Kidney (tissue), 14 donors: ENCODE results near the gene TIGD7. TPM values are rescaled to one million over a fixed set of nuclear protein-coding genes. Genes with fewer than 3 reads are reported as not detected.
"Not testable (repeated sequence)": the region's sequence is repeated elsewhere in the genome, so short reads cannot be mapped to it uniquely, and the experiment has no call there.

Experiments used
- DNase-seq, 5 donors: peaks; one replicate each; pipeline ENCODE4 v3.0.0-alpha.2; 2013 to 2020
- FAIRE-seq: peaks from 2 replicates; lab custom pipeline; 2012; peaks lifted over from hg19 to GRCh38; lab: Jason Lieb, UNC
- H3K27ac ChIP-seq, 2 donors: one replicate each; pipeline ENCODE4 v1.7.0; 2013; ENCODE audit warnings: low read depth in 2 of 2, low read length in 2 of 2, inconsistent platforms in 1 of 2
- H3K27me3 ChIP-seq: one replicate; pipeline ENCODE4 v1.7.1; 2013; ENCODE audit warnings: low read length, inconsistent platforms; ENCODE audit not compliant: control insufficient read depth, insufficient read depth
- H3K36me3 ChIP-seq, 3 donors: one replicate each; pipeline versions ENCODE4 v1.7.0 to v1.7.1; 2013; ENCODE audit warnings: low read length in 3 of 3, control low read depth in 1 of 3, inconsistent platforms in 1 of 3; ENCODE audit not compliant: insufficient read depth in 3 of 3, control insufficient read depth in 2 of 3
- H3K4me1 ChIP-seq, 3 donors: one replicate each; pipeline versions ENCODE4 v1.7.0 to v1.7.1; 2013; ENCODE audit warnings: low read length in 3 of 3, inconsistent platforms in 1 of 3, low read depth in 1 of 3; ENCODE audit not compliant: control insufficient read depth in 2 of 3, insufficient read depth in 2 of 3
- H3K4me3 ChIP-seq, 3 donors: one replicate each; pipeline versions ENCODE4 v1.7.0 to v1.8.1; 2013; ENCODE audit warnings: low read length in 3 of 3, control low read depth in 1 of 3, inconsistent platforms in 1 of 3
- H3K9ac ChIP-seq, 3 donors: one replicate each; pipeline versions ENCODE4 v1.7.0 to v1.7.1; 2013; ENCODE audit warnings: low read length in 3 of 3, control low read depth in 1 of 3, inconsistent platforms in 1 of 3
- H3K9me3 ChIP-seq, 3 donors: one replicate each; pipeline versions ENCODE4 v1.7.0 to v1.7.1; 2013; ENCODE audit warnings: low read length in 3 of 3, control low read depth in 1 of 3, inconsistent platforms in 1 of 3; ENCODE audit not compliant: control insufficient read depth in 2 of 3, insufficient read depth in 1 of 3
- CTCF ChIP-seq: IDR thresholded peaks from 3 replicates; pipeline ENCODE4 v1.5.1; 2012; ENCODE audit warnings: mild to moderate bottlenecking, moderate library complexity, borderline replicate concordance; ENCODE audit not compliant: insufficient read depth; ENCODE audit errors: extremely low read depth
- intact Hi-C: fragments of 100-400 bp; cut with DNase I; formaldehyde crosslinking; loops from one replicate; pipeline ENCODE4 v1.11.1; 2022
- polyA plus RNA-seq: library from polyadenylated mRNA; stranded (reverse); fragments of 350-450 nt; fragmentation: Illumina TruSeq; extraction: RNeasy Lipid Tissue Mini Kit (QIAGEN cat#74804); gene quantifications from one replicate; pipeline ENCODE4 v1.2.3, GENCODE V29; 2014; ENCODE audit warnings: low read depth, low replicate concordance; ENCODE audit not compliant: insufficient read depth
- total RNA-seq: library from RNA; stranded (reverse); fragmentation: NEBNext Ultra II Directional; extraction: Animal tissue kit (Norgen Biotek cat#: 25700); gene quantifications from one replicate; pipeline ENCODE4 v1.2.1, GENCODE V29; 2021
- donor health status: control.
- donor health status: control.
- donor health status: control.
- donor health status: control.
- donor health status: control.
- donor health status: DM: yes; HTN: yes; CAD: no.
- donor health status: Normal renal cell carcinoma (clear cell type).

Gene TIGD7
- total and polyA plus RNA-seq, 2 donors from 2014 or later: 4.2 to 7.5 TPM

GRCh38 chr16:3270718-3271117 is 34.5 kb downstream of the TIGD7 start:
- H3K4me1 ChIP-seq, H3K36me3 ChIP-seq, H3K27ac ChIP-seq, DNase-seq, H3K4me3 ChIP-seq, H3K27me3 ChIP-seq, FAIRE-seq, intact Hi-C loops, H3K9ac ChIP-seq, H3K9me3 ChIP-seq: not testable (repeated sequence)

- no peak overlapping the region for H3K4me3 ChIP-seq
- FAIRE-seq (no peak), DNase-seq (no peak)
- H3K4me1 ChIP-seq: peaks cover 0 to 4% (median 0%) of the 10 kb centered on the region in 3 donors
- no peak for TF ChIP-seq CTCF
- H3K9ac ChIP-seq: no peak overlapping the region
- H3K27ac ChIP-seq: no peak overlapping the region
- intact Hi-C loops: no loop called here
- H3K36me3 ChIP-seq: no peaks in the 10 kb centered on the region
- no peaks in the 10 kb centered on the region for H3K9me3 ChIP-seq
- H3K27me3 ChIP-seq: no peaks in the 10 kb centered on the region
Measured at GRCh38 chr16:3268294-3268693, 36.9 kb downstream of the TIGD7 start.

GRCh38 chr16:3266873-3267537 is 38.2 kb downstream of the TIGD7 start:
- intact Hi-C loops: no loop called here
- H3K27ac ChIP-seq: no peak overlapping the region
- no peaks in the 10 kb centered on the region for H3K36me3 ChIP-seq
- no peak overlapping the region for H3K4me3 ChIP-seq
- no peak for FAIRE-seq
- H3K27me3 ChIP-seq: no peaks in the 10 kb centered on the region
- DNase-seq: peak in 3 of 5 donors; percentile 17 to 53 (median 19)
- H3K9me3 ChIP-seq: no peaks in the 10 kb centered on the region
- H3K9ac ChIP-seq: no peak overlapping the region
- TF ChIP-seq CTCF: peak; percentile 44
- peaks cover 0 to 4% (median 0%) of the 10 kb centered on the region in 3 donors for H3K4me1 ChIP-seq

DNA sequence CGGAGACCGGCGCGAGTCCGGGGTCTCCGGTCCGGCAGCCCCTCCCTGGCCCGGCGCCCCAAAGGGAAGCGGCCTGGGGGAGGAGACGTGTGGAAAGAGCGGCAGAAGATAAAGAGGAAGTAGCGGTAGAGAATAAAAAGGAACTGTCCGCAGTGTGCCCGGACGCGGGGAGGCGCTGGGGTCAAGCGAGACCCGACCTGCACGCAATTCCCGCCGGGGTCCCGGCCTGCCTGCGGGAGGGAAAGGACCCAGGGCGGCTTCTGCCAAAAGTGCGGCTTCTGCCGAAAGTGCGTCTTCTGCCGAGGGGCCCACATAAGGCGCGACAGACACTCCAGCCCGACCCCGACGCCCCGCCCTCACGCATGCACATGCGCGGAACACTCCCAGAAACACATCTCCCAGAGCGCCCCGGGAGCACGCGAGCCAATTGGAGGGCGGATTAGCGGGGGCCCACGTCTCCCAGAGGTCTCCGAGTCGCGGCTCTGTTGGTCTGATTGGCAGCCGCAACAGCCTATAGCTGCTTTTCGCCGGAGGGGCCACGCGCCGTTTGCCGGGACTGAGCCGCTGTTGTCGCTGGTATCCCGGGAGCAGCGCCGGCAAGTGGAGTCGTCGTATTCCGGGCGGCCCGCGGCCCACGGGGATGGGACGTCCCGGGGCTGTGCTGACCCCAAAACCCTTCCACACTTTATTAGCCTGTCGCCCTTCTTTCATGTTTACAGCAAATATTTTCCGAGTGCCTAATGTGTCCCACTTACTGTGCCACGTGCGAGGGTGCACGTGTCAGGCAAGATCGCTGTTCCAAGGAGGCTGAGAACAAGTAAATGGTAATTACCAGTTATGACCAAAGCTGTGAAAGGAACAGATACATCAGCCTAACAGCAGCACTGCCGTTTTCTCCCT is 40.8 kb downstream of the TIGD7 start:
- FAIRE-seq (peak; percentile 3), DNase-seq (peak; percentile 98 to 99 (median 99))
- intact Hi-C loops: no loop called here
- H3K9ac ChIP-seq: peak overlapping the region; percentile 45 to 77 (median 60)
- TF ChIP-seq CTCF: no peak
- peak overlapping the region; percentile 83 to 88 (median 87) for H3K4me3 ChIP-seq
- H3K36me3 ChIP-seq: no peaks in the 10 kb centered on the region
- H3K27me3 ChIP-seq: no peaks in the 10 kb centered on the region
- H3K27ac ChIP-seq: peak overlapping the region; percentile 87 to 90
- H3K4me1 ChIP-seq: peaks cover 0 to 4% (median 0%) of the 10 kb centered on the region in 3 donors
- H3K9me3 ChIP-seq: no peaks in the 10 kb centered on the region
